ENCODE data around the gene BBOX1.

Gene BBOX1

GRCh38 chr11:27158456-27159334, 118.1 kb downstream of the BBOX1 start:
- ATAC-seq (ENCODE audit: insufficient read depth, low read depth) (peak; percentile 57; the same call in 2 of the 3 replicates), DNase-seq (peak; percentile 8)
- TF ChIP-seq CTCF (IDR thresholded peaks at IDR 0.05; ENCODE audit: borderline replicate concordance, extremely low read depth, low read length, poor library complexity, severe bottlenecking) (peak; percentile 67), EZH2 (IDR thresholded peaks at IDR 0.05; ENCODE audit: borderline replicate concordance, low read depth, low read length, severe bottlenecking) (no peak)
- Histone ChIP-seq H3K4me2 (ENCODE audit: insufficient read depth, low read length) (no peak overlapping the region), H3K4me1 (ENCODE audit: insufficient read depth, low read length) (no peaks in the 10 kb centered on the region), H3K27me3 (ENCODE audit: insufficient read depth, low read length, poor library complexity) (no peaks in the 10 kb centered on the region), H3K9me3 (ENCODE audit: insufficient read depth, low read length, severe bottlenecking) (no peaks in the 10 kb centered on the region), H4K20me1 (ENCODE audit: insufficient read depth, low read length) (no peaks in the 10 kb centered on the region), H3K79me2 (ENCODE audit: insufficient read depth, low read length) (no peaks in the 10 kb centered on the region), H3K9ac (ENCODE audit: low read depth, low read length) (no peak overlapping the region), H2AFZ (ENCODE audit: low read depth, low read length) (no peak overlapping the region), H3K4me3 (ENCODE audit: low read depth in 1 of 2, low read length in 2 of 2) (no peak overlapping the region), H3K36me3 (ENCODE audit: insufficient read depth, low read length) (no peaks in the 10 kb centered on the region), H3K27ac (ENCODE audit: low read length) (no peak overlapping the region)

- TF ChIP-seq EZH2 (IDR thresholded peaks at IDR 0.05; ENCODE audit: borderline replicate concordance, low read depth, low read length, severe bottlenecking) (no peak), CTCF (IDR thresholded peaks at IDR 0.05; ENCODE audit: borderline replicate concordance, extremely low read depth, low read length, poor library complexity, severe bottlenecking) (no peak)
- DNase-seq (no peak), ATAC-seq (ENCODE audit: insufficient read depth, low read depth) (no peak)
- H3K9me3 ChIP-seq (ENCODE audit: insufficient read depth, low read length, severe bottlenecking), result no peaks in the 10 kb centered on the region
- no peak overlapping the region for H3K4me2 ChIP-seq (ENCODE audit: insufficient read depth, low read length)
- no peaks in the 10 kb centered on the region for H3K36me3 ChIP-seq (ENCODE audit: insufficient read depth, low read length)
- no peak overlapping the region for H2AFZ ChIP-seq (ENCODE audit: low read depth, low read length)
- H4K20me1 ChIP-seq (ENCODE audit: insufficient read depth, low read length), result no peaks in the 10 kb centered on the region
- no peak overlapping the region for H3K4me3 ChIP-seq (ENCODE audit: low read depth in 1 of 2, low read length in 2 of 2)
- H3K27ac ChIP-seq (ENCODE audit: low read length), result no peak overlapping the region
- no peaks in the 10 kb centered on the region for H3K4me1 ChIP-seq (ENCODE audit: insufficient read depth, low read length)
- H3K9ac ChIP-seq (ENCODE audit: low read depth, low read length), result no peak overlapping the region
- no peaks in the 10 kb centered on the region for H3K79me2 ChIP-seq (ENCODE audit: insufficient read depth, low read length)
- no peaks in the 10 kb centered on the region for H3K27me3 ChIP-seq (ENCODE audit: insufficient read depth, low read length, poor library complexity)
Measured at GRCh38 chr11:27159335-27159679, 118.7 kb downstream of the BBOX1 start.

GRCh38 chr11:27161071-27161470, 120.5 kb downstream of the BBOX1 start:
- H3K4me3 ChIP-seq (ENCODE audit: low read depth in 1 of 2, low read length in 2 of 2), result no peak overlapping the region
- H2AFZ ChIP-seq (ENCODE audit: low read depth, low read length), result no peak overlapping the region
- H4K20me1 ChIP-seq (ENCODE audit: insufficient read depth, low read length), result no peaks in the 10 kb centered on the region
- H3K36me3 ChIP-seq (ENCODE audit: insufficient read depth, low read length), result no peaks in the 10 kb centered on the region
- no peaks in the 10 kb centered on the region for H3K9me3 ChIP-seq (ENCODE audit: insufficient read depth, low read length, severe bottlenecking)
- no peaks in the 10 kb centered on the region for H3K27me3 ChIP-seq (ENCODE audit: insufficient read depth, low read length, poor library complexity)
- H3K27ac ChIP-seq (ENCODE audit: low read length), result no peak overlapping the region
- H3K4me2 ChIP-seq (ENCODE audit: insufficient read depth, low read length), result no peak overlapping the region
- no peaks in the 10 kb centered on the region for H3K79me2 ChIP-seq (ENCODE audit: insufficient read depth, low read length)
- H3K4me1 ChIP-seq (ENCODE audit: insufficient read depth, low read length), result no peaks in the 10 kb centered on the region
- no peak for TF ChIP-seq CTCF (IDR thresholded peaks at IDR 0.05; ENCODE audit: borderline replicate concordance, extremely low read depth, low read length, poor library complexity, severe bottlenecking)
- no peak for TF ChIP-seq EZH2 (IDR thresholded peaks at IDR 0.05; ENCODE audit: borderline replicate concordance, low read depth, low read length, severe bottlenecking)
- DNase-seq (no peak), ATAC-seq (ENCODE audit: insufficient read depth, low read depth) (no peak)
- no peak overlapping the region for H3K9ac ChIP-seq (ENCODE audit: low read depth, low read length)
